HepG2 (cell line): Measurements from ENCODE around the gene KCND3. TPM values are rescaled to one million over a fixed set of nuclear protein-coding genes. Genes with fewer than 3 reads are reported as not detected.

Experiments used
- BORCS8-MEF2B ChIP-seq: sonication (generic); formaldehyde crosslinking; IDR thresholded peaks from 2 replicates; pipeline ENCODE4 v1.8.0; 2022; ENCODE audit warnings: mild to moderate bottlenecking, missing genetic modification reagents
- BRCA1 ChIP-seq: sonication (generic); formaldehyde crosslinking; IDR thresholded peaks from 2 replicates; pipeline ENCODE4 v1.4.0; 2020; ENCODE audit warnings: missing genetic modification reagents
- CHD4 ChIP-seq: fragments of 200-600 bp; sonication (generic); IDR thresholded peaks from 2 replicates; pipeline ENCODE4 v1.7.0; 2017; ENCODE audit warnings: mild to moderate bottlenecking, low read length, borderline replicate concordance
- GABPB1 ChIP-seq: IDR thresholded peaks from 2 replicates; pipeline ENCODE4 v1.6.1; 2016; ENCODE audit warnings: mild to moderate bottlenecking, missing genetic modification reagents, moderate library complexity, missing compliant biosample characterization
- GPN1 ChIP-seq: sonication (generic); formaldehyde crosslinking; IDR thresholded peaks from 2 replicates; pipeline ENCODE4 v1.5.1; 2020; ENCODE audit warnings: missing genetic modification reagents, borderline replicate concordance
- PATZ1 ChIP-seq: sonication (generic); formaldehyde crosslinking; IDR thresholded peaks from 2 replicates; pipeline ENCODE4 v1.4.0; 2020; ENCODE audit warnings: missing genetic modification reagents
- PBX3 ChIP-seq: sonication (generic); formaldehyde crosslinking; IDR thresholded peaks from 2 replicates; pipeline ENCODE4 v1.8.1; 2023; ENCODE audit warnings: missing genetic modification reagents, inconsistent platforms, borderline replicate concordance
- REPIN1 ChIP-seq: sonication (generic); formaldehyde crosslinking; IDR thresholded peaks from 2 replicates; pipeline ENCODE4 v1.8.0; 2022; ENCODE audit warnings: missing genetic modification reagents, low read depth, mild to moderate bottlenecking, borderline replicate concordance
- RXRB ChIP-seq: IDR thresholded peaks from 2 replicates; pipeline ENCODE4 v1.6.1; 2016; ENCODE audit warnings: borderline replicate concordance, missing genetic modification reagents, missing compliant biosample characterization
- ZBTB43 ChIP-seq: sonication (generic); formaldehyde crosslinking; conservative IDR thresholded peaks from 2 replicates; pipeline ENCODE4 v1.4.0; 2020; ENCODE audit warnings: missing genetic modification reagents
- polyA plus RNA-seq, 8 experiments: library from polyadenylated mRNA; depleted of rRNA in 3 of 8; stranded (reverse) in 7 of 8; unstranded in 1 of 8; fragments of >200 nt; fragmentation: Illumina TruSeq in 4 of 8; extraction: Trizol in 4 of 8; gene quantifications; 2 replicates each; pipeline versions ENCODE4 v1.2.1 to v1.2.3, GENCODE V29; 2011 to 2016; ENCODE audit warnings: low read depth in 4 of 8, missing spikeins in 1 of 8, mixed read lengths in 1 of 8; ENCODE audit not compliant: insufficient read depth in 1 of 8
- total RNA-seq, 5 experiments: library from RNA; depleted of rRNA; stranded (reverse); fragments of >200 nt; fragmentation: Illumina TruSeq; extraction: Trizol; gene quantifications; 2 replicates each; pipeline ENCODE4 v1.2.3, GENCODE V29; 2016; ENCODE audit warnings: low read depth in 1 of 5
- TF ChIP-seq, protein P1 (sequence below): sonication (generic); formaldehyde crosslinking; IDR thresholded peaks from 2 replicates; pipeline ENCODE4 v1.4.0; 2020; ENCODE audit warnings: missing genetic modification reagents
- TF ChIP-seq, protein P2 (sequence below): IDR thresholded peaks from 2 replicates; pipeline ENCODE4 v1.6.1; 2016; ENCODE audit warnings: low read depth
- TF ChIP-seq, protein P3 (sequence below): sonication (generic); formaldehyde crosslinking; IDR thresholded peaks from 2 replicates; pipeline ENCODE4 v1.5.1; 2020; ENCODE audit warnings: mild to moderate bottlenecking, missing genetic modification reagents, borderline replicate concordance

The KCND3 gene
- total and polyA plus RNA-seq, 2 of the 13 experiments (the other 11 are each of a cell fraction or from before 2014, with no cell fraction given): 0.04 TPM; not detected in 1

GRCh38 chr1:111733183-111733991 is 256.1 kb downstream of the KCND3 start (continued):
- TF ChIP-seq PATZ1 (CRISPR knock-in tag) (peak; percentile 24; the same call in 1 of the 2 replicates), BRCA1 (CRISPR knock-in tag) (no peak), CHD4 (peak; percentile 75; the same call in 1 of the 2 replicates), RXRB (CRISPR knock-in tag) (peak; percentile 83), REPIN1 (CRISPR knock-in tag) (no peak), ZBTB43 (CRISPR knock-in tag) (no peak), GPN1 (no peak), PBX3 (CRISPR knock-in tag) (no peak), BORCS8-MEF2B (CRISPR knock-in tag) (no peak), GABPB1 (CRISPR knock-in tag) (peak; percentile 70)
- TF ChIP-seq, protein P1, sequence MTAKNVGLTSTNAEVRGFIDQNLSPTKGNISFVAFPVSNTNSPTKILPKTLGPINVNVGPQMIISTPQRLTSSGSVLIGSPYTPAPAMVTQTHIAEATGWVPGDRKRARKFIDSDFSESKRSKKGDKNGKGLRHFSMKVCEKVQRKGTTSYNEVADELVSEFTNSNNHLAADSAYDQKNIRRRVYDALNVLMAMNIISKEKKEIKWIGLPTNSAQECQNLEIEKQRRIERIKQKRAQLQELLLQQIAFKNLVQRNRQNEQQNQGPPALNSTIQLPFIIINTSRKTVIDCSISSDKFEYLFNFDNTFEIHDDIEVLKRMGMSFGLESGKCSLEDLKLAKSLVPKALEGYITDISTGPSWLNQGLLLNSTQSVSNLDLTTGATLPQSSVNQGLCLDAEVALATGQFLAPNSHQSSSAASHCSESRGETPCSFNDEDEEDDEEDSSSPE (CRISPR knock-in tag): 0 out of 2 replicates have a peak, but pooled peaks have one; percentile 7
- TF ChIP-seq, protein P2, sequence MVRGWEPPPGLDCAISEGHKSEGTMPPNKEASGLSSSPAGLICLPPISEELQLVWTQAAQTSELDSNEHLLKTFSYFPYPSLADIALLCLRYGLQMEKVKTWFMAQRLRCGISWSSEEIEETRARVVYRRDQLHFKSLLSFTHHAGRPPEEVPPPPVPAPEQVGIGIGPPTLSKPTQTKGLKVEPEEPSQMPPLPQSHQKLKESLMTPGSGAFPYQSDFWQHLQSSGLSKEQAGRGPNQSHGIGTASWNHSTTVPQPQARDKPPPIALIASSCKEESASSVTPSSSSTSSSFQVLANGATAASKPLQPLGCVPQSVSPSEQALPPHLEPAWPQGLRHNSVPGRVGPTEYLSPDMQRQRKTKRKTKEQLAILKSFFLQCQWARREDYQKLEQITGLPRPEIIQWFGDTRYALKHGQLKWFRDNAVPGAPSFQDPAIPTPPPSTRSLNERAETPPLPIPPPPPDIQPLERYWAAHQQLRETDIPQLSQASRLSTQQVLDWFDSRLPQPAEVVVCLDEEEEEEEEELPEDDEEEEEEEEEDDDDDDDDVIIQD (CRISPR knock-in tag): peak; percentile 67
- TF ChIP-seq, protein P3, sequence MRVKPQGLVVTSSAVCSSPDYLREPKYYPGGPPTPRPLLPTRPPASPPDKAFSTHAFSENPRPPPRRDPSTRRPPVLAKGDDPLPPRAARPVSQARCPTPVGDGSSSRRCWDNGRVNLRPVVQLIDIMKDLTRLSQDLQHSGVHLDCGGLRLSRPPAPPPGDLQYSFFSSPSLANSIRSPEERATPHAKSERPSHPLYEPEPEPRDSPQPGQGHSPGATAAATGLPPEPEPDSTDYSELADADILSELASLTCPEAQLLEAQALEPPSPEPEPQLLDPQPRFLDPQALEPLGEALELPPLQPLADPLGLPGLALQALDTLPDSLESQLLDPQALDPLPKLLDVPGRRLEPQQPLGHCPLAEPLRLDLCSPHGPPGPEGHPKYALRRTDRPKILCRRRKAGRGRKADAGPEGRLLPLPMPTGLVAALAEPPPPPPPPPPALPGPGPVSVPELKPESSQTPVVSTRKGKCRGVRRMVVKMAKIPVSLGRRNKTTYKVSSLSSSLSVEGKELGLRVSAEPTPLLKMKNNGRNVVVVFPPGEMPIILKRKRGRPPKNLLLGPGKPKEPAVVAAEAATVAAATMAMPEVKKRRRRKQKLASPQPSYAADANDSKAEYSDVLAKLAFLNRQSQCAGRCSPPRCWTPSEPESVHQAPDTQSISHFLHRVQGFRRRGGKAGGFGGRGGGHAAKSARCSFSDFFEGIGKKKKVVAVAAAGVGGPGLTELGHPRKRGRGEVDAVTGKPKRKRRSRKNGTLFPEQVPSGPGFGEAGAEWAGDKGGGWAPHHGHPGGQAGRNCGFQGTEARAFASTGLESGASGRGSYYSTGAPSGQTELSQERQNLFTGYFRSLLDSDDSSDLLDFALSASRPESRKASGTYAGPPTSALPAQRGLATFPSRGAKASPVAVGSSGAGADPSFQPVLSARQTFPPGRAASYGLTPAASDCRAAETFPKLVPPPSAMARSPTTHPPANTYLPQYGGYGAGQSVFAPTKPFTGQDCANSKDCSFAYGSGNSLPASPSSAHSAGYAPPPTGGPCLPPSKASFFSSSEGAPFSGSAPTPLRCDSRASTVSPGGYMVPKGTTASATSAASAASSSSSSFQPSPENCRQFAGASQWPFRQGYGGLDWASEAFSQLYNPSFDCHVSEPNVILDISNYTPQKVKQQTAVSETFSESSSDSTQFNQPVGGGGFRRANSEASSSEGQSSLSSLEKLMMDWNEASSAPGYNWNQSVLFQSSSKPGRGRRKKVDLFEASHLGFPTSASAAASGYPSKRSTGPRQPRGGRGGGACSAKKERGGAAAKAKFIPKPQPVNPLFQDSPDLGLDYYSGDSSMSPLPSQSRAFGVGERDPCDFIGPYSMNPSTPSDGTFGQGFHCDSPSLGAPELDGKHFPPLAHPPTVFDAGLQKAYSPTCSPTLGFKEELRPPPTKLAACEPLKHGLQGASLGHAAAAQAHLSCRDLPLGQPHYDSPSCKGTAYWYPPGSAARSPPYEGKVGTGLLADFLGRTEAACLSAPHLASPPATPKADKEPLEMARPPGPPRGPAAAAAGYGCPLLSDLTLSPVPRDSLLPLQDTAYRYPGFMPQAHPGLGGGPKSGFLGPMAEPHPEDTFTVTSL: peak; percentile 29; the same call in 1 of the 2 replicates
